ENCODE results near the gene TIMM17B.
A peak's percentile ranks its signal among the peaks of the same experiment; 100 is the strongest.

The TIMM17B gene

GRCh38 chrX:48897625-48898306 is at the start of gene TIMM17B, which contains the start of gene PQBP1:
TIMM17B (minus strand) TSS chrX:48897768; CDS start chrX:48897749, 19 bp downstream.
PQBP1 (plus strand) TSS chrX:48897930; CDS start chrX:48898510, 580 bp downstream.
- peak; percentile 82 for DNase-seq

GRCh38 chrX:48945517-48946348 is 48.2 kb upstream of the TIMM17B start:
- DNase-seq, result peak; percentile 46

- no peak for DNase-seq
These were observed 45.3 kb upstream of the TIMM17B start for GRCh38 chrX:48942895-48943294.

GRCh38 chrX:48940404-48940955 is 42.9 kb upstream of the TIMM17B start:
- no peak for DNase-seq

- DNase-seq, result no peak
These were observed 42.1 kb upstream of the TIMM17B start for GRCh38 chrX:48939524-48940228.

GRCh38 chrX:48938721-48939425 is 41.3 kb upstream of the TIMM17B start:
- peak; percentile 39 for DNase-seq

GRCh38 chrX:48937054-48937907 is 39.7 kb upstream of the TIMM17B start:
- DNase-seq, result peak; percentile 82

- DNase-seq, result no peak
These were observed 39.0 kb upstream of the TIMM17B start for GRCh38 chrX:48936429-48937053.

- DNase-seq, result no peak
These were observed 37.7 kb upstream of the TIMM17B start for GRCh38 chrX:48935301-48935670.

GRCh38 chrX:48934581-48935300 is 37.2 kb upstream of the TIMM17B start:
- no peak for DNase-seq

GRCh38 chrX:48933757-48934156 is 36.2 kb upstream of the TIMM17B start:
- DNase-seq, result no peak

GRCh38 chrX:48927736-48928382 is 30.3 kb upstream of the TIMM17B start:
- no peak for DNase-seq

GRCh38 chrX:48927123-48927522 is 29.6 kb upstream of the TIMM17B start:
- DNase-seq, result no peak

GRCh38 chrX:48924270-48924669 is 26.7 kb upstream of the TIMM17B start:
- DNase-seq, result no peak

- no peak for DNase-seq
These were observed 26.2 kb upstream of the TIMM17B start for GRCh38 chrX:48923771-48924170.

GRCh38 chrX:48920718-48921104 is 23.1 kb upstream of the TIMM17B start:
- no peak for DNase-seq

GRCh38 chrX:48919947-48920717 is 22.6 kb upstream of the TIMM17B start:
- peak; percentile 20 for DNase-seq

GRCh38 chrX:48919360-48919841 is 21.8 kb upstream of the TIMM17B start:
- peak; percentile 30 for DNase-seq

All from activated CD4-positive, alpha-beta T cell treated with anti-CD3 and anti-CD28 coated beads, Interleukin-2, amount 50 U/mL, for 1 hour (primary cell).